ENCODE data around the gene CRYGS. TPM values are rescaled to one million over a fixed set of nuclear protein-coding genes. Genes with fewer than 3 reads are reported as not detected.

Gene CRYGS
- total and polyA plus RNA-seq, 2 donors (not counting 1 experiment from before 2014, with no cell fraction given): 3.6 to 10.9 TPM

- no peak overlapping the region for H3K9ac ChIP-seq (ENCODE audit: low read length)
- DNase-seq (no peak), ATAC-seq (ENCODE audit: low read depth) (no peak)
- Mint-ChIP-seq H3K27ac (no peak overlapping the region), H3K9me3 (ENCODE audit: insufficient read depth) (no peaks in the 10 kb centered on the region), H3K27me3 (no peaks in the 10 kb centered on the region), H3K4me1 (no peaks in the 10 kb centered on the region), H3K4me3 (no peak overlapping the region)
- H4K20me1 ChIP-seq (ENCODE audit: control insufficient read depth, insufficient read depth, low read length, poor library complexity, severe bottlenecking): no peaks in the 10 kb centered on the region
- H3K4me1 ChIP-seq (ENCODE audit: control insufficient read depth in 2 of 2, insufficient read depth in 2 of 2, low read length in 2 of 2): no peaks in the 10 kb centered on the region
- 91% methylated on average over 5 of the region's 5 CpGs for WGBS (ENCODE audit: insufficient coverage)
- no peaks in the 10 kb centered on the region for H3K27me3 ChIP-seq (replicated peaks in 1 of 4; ENCODE audit: control extremely low read depth in 1 of 4, control insufficient read depth in 3 of 4, insufficient read depth in 4 of 4, low read length in 3 of 4)
- no peak overlapping the region for H3K27ac ChIP-seq (ENCODE audit: low read length in 2 of 2)
- intact Hi-C loops (cut with micrococcal nuclease): no loop called here
- H3K36me3 ChIP-seq (replicated peaks in 1 of 2; ENCODE audit: control extremely low read depth in 1 of 2, control insufficient read depth in 1 of 2, extremely low read depth in 1 of 2, insufficient read depth in 2 of 2, low read length in 1 of 2): peaks cover 8 to 48% of the 10 kb centered on the region in 2 experiments
- H3K4me3 ChIP-seq (ENCODE audit: control extremely low read depth in 1 of 5, extremely low read depth in 1 of 5, insufficient read depth in 1 of 5, low read depth in 2 of 5, low read length in 4 of 5): no peak overlapping the region
- H3K9me3 ChIP-seq (ENCODE audit: control extremely low read depth in 1 of 3, control insufficient read depth in 2 of 3, insufficient read depth in 1 of 3, low read length in 2 of 3): no peaks in the 10 kb centered on the region
- TF ChIP-seq CTCF (IDR thresholded peaks at IDR 0.05): no peak
- TF ChIP-seq EZH2 (IDR thresholded peaks at IDR 0.05; ENCODE audit: borderline replicate concordance, insufficient read depth, low read depth, low read length, poor library complexity, severe bottlenecking): no peak
- CTCF ChIA-PET: interaction anchor here (1.4 to 1.8 kb wide), 2 partner anchors 12 to 64 kb away, joined by 3 to 7 read pairs; no protein-coding TSS in a partner anchor
- H2AFZ ChIP-seq (ENCODE audit: insufficient read depth, low read depth, low read length, poor library complexity, severe bottlenecking): no peak overlapping the region
- POLR2A ChIA-PET: no interaction called here
- no peaks in the 10 kb centered on the region for H3K79me2 ChIP-seq (ENCODE audit: control insufficient read depth, insufficient read depth, low read length)
- no peak overlapping the region for H3K4me2 ChIP-seq (replicated peaks; ENCODE audit: low read depth, low read length, poor library complexity, severe bottlenecking)
Observed at GRCh38 chr3:186552408-186553031, 8.3 kb upstream of the CRYGS start.

DNA sequence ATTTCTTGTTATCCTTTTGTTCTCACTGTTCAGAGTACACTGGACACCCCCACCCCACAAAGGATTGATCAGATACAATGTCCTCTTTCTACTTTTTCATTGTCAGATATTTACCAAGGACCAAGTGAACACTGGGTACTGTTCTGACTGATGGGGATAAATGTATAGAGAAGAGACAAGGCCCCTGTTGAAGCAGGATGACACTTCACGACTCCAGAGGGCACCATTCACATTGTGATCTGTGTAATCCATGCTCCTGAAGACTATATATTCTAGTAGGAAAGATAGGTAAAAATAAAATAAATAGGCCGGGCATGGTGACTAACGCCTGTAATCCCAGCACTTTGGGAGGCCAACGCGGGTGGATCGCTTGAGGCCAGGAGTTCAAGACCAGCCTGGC lies 7.2 kb upstream of the CRYGS start:
- H3K4me3 ChIP-seq (ENCODE audit: control extremely low read depth in 1 of 5, extremely low read depth in 1 of 5, insufficient read depth in 1 of 5, low read depth in 2 of 5, low read length in 4 of 5): no peak overlapping the region
- H3K27ac Mint-ChIP-seq: no peak overlapping the region
- H3K4me3 Mint-ChIP-seq: no peak overlapping the region
- ChIA-PET POLR2A (no interaction called here), CTCF (interaction anchor here (1.4 to 1.8 kb wide), 2 partner anchors 11 to 66 kb away, joined by 3 to 7 read pairs; no protein-coding TSS in a partner anchor)
- H3K27ac ChIP-seq (ENCODE audit: low read length in 2 of 2): no peak overlapping the region
- H3K4me1 ChIP-seq (ENCODE audit: control insufficient read depth in 2 of 2, insufficient read depth in 2 of 2, low read length in 2 of 2): no peaks in the 10 kb centered on the region
- no peak overlapping the region for H2AFZ ChIP-seq (ENCODE audit: insufficient read depth, low read depth, low read length, poor library complexity, severe bottlenecking)
- no peaks in the 10 kb centered on the region for H3K4me1 Mint-ChIP-seq
- no peak overlapping the region for H3K9ac ChIP-seq (ENCODE audit: low read length)
- peaks cover 4 to 36% of the 10 kb centered on the region in 2 experiments for H3K36me3 ChIP-seq (replicated peaks in 1 of 2; ENCODE audit: control extremely low read depth in 1 of 2, control insufficient read depth in 1 of 2, extremely low read depth in 1 of 2, insufficient read depth in 2 of 2, low read length in 1 of 2)
- no peaks in the 10 kb centered on the region for H3K9me3 ChIP-seq (ENCODE audit: control extremely low read depth in 1 of 3, control insufficient read depth in 2 of 3, insufficient read depth in 1 of 3, low read length in 2 of 3)
- no peaks in the 10 kb centered on the region for H4K20me1 ChIP-seq (ENCODE audit: control insufficient read depth, insufficient read depth, low read length, poor library complexity, severe bottlenecking)
- no peak overlapping the region for H3K4me2 ChIP-seq (replicated peaks; ENCODE audit: low read depth, low read length, poor library complexity, severe bottlenecking)
- DNase-seq (no peak), ATAC-seq (ENCODE audit: low read depth) (no peak)
- no peaks in the 10 kb centered on the region for H3K9me3 Mint-ChIP-seq (ENCODE audit: insufficient read depth)
- TF ChIP-seq CTCF (IDR thresholded peaks at IDR 0.05): no peak
- no peak for TF ChIP-seq EZH2 (IDR thresholded peaks at IDR 0.05; ENCODE audit: borderline replicate concordance, insufficient read depth, low read depth, low read length, poor library complexity, severe bottlenecking)
- no peaks in the 10 kb centered on the region for H3K27me3 ChIP-seq (replicated peaks in 1 of 4; ENCODE audit: control extremely low read depth in 1 of 4, control insufficient read depth in 3 of 4, insufficient read depth in 4 of 4, low read length in 3 of 4)
- intact Hi-C loops (cut with micrococcal nuclease): no loop called here
- 96% methylated on average over 6 of the region's 6 CpGs for WGBS (ENCODE audit: insufficient coverage)
- no peaks in the 10 kb centered on the region for H3K79me2 ChIP-seq (ENCODE audit: control insufficient read depth, insufficient read depth, low read length)
- H3K27me3 Mint-ChIP-seq: no peaks in the 10 kb centered on the region
